NCI-H345 treated with DMSO at 0.1 percent for 48 hours (cell line): Measurements from ENCODE around the gene YIPF6.
"Not testable (repeated sequence)": the region's sequence is repeated elsewhere in the genome, so short reads cannot be mapped to it uniquely, and the experiment has no call there.

Experiments used
- DNase-seq: peaks from one replicate; lab custom pipeline; 2025; ENCODE audit not compliant: unreplicated experiment; lab: John Stamatoyannopoulos, UW

The YIPF6 gene

GRCh38 chrX:68498508-68499379 is at the start of gene YIPF6:
Gene YIPF6 (plus strand): TSS chrX:68499051. CDS start chrX:68499067, 16 bp downstream.
- peak; percentile 36 for DNase-seq

- no peak for DNase-seq
These were observed 47.1 kb upstream of the YIPF6 start for GRCh38 chrX:68451720-68452119.

GRCh38 chrX:68454476-68455150 is 44.2 kb upstream of the YIPF6 start:
- no peak for DNase-seq

GRCh38 chrX:68455151-68455510 is 43.7 kb upstream of the YIPF6 start:
- no peak for DNase-seq

- DNase-seq: no peak
These were observed 37.8 kb upstream of the YIPF6 start for GRCh38 chrX:68461093-68461492.

GRCh38 chrX:68461576-68461975 is 37.3 kb upstream of the YIPF6 start:
- no peak for DNase-seq

- DNase-seq: no peak
These were observed 36.7 kb upstream of the YIPF6 start for GRCh38 chrX:68462197-68462596.

GRCh38 chrX:68462653-68463052 is 36.2 kb upstream of the YIPF6 start:
- DNase-seq: no peak

GRCh38 chrX:68463880-68464279 is 35.0 kb upstream of the YIPF6 start:
- no peak for DNase-seq

- DNase-seq: no peak
These were observed 34.1 kb upstream of the YIPF6 start for GRCh38 chrX:68464796-68465195.

- no peak for DNase-seq
These were observed 17.9 kb upstream of the YIPF6 start for GRCh38 chrX:68480969-68481368.

GRCh38 chrX:68486198-68486597 is 12.7 kb upstream of the YIPF6 start:
- not testable (repeated sequence) for DNase-seq

- no peak for DNase-seq
These were observed 11.6 kb upstream of the YIPF6 start for GRCh38 chrX:68487254-68487653.

GRCh38 chrX:68487924-68488323 is 10.9 kb upstream of the YIPF6 start:
- DNase-seq: no peak

GRCh38 chrX:68488657-68489056 is 10.2 kb upstream of the YIPF6 start:
- DNase-seq: no peak

GRCh38 chrX:68490644-68491043 is 8.2 kb upstream of the YIPF6 start:
- no peak for DNase-seq

- DNase-seq: no peak
These were observed 6.3 kb upstream of the YIPF6 start for GRCh38 chrX:68492583-68492982.

GRCh38 chrX:68493776-68494175 is 5.1 kb upstream of the YIPF6 start:
- DNase-seq: not testable (repeated sequence)

GRCh38 chrX:68498044-68498507 is 775 bp upstream of the YIPF6 start:
- DNase-seq: no peak

- DNase-seq: no peak
These were observed 973 bp downstream of the YIPF6 start for GRCh38 chrX:68499543-68500504.
